ENCODE measurements around the gene GALNT12. TPM values are rescaled to one million over a fixed set of nuclear protein-coding genes. Genes with fewer than 3 reads are reported as not detected.
A peak's percentile ranks its signal among the peaks of the same experiment; 100 is the strongest.

Gene GALNT12
- total RNA-seq, 1 donor from 2014 or later, result 1.7 TPM

DNA sequence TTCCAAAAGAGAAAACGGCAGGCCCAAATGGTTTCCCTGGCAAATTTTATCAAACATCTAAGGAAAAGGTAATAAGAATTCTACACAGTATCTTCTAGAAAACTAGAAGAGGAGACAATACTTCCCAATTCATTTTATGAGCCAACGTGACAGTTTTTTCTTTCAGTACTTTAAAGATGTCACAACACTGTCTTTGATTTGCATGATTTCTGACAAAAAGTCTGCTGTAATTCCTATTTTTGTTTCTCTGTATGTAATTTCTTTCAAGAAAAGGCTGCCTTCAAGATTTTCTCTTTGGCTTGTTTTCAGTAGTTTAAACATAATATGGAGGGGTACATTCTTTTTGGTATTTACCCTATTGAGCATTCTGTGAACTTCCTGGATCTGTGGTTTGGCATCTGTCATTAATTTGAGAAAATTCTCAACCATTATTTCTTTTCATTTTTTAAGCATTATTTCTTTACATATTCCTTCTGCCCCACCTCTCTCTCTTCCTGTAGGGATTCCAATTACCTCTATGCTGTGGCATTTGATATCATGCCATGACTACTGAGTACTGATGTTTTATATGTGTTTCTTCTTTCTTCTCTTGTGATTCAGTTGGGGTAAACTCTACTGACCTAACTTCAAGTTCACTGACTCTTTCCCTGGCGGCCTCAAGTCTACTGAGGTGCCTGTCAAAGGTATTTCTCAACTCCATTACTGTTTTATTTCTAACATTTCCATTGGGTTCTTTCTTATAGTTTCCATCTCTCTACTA is 43.3 kb upstream of the GALNT12 start:
- peaks cover 17% of the 10 kb centered on the region for H3K36me3 Mint-ChIP-seq (ENCODE audit: low read depth, unreplicated experiment)
- H3K9me3 Mint-ChIP-seq (ENCODE audit: unreplicated experiment), result peaks cover 6% of the 10 kb centered on the region
- no peak overlapping the region for H3K9ac ChIP-seq (ENCODE audit: low read length)
- DNase-seq (ENCODE audit: low read depth) (peak; percentile 3), FAIRE-seq (no peak)
- H3K9me3 ChIP-seq (ENCODE audit: insufficient read depth, low read depth, low read length), result no peaks in the 10 kb centered on the region
- H2AFZ ChIP-seq (ENCODE audit: low read depth, low read length), result no peak overlapping the region
- no peaks in the 10 kb centered on the region for H3K79me2 ChIP-seq (ENCODE audit: insufficient read depth, low read length)
- no peak overlapping the region for H3K4me2 ChIP-seq (ENCODE audit: low read length)
- H3K4me3 Mint-ChIP-seq (ENCODE audit: unreplicated experiment), result no peak overlapping the region
- H4K20me1 ChIP-seq (ENCODE audit: insufficient read depth, low read length), result no peaks in the 10 kb centered on the region
- H3K27me3 Mint-ChIP-seq (ENCODE audit: low read depth, unreplicated experiment), result no peaks in the 10 kb centered on the region
- H3K27me3 ChIP-seq (ENCODE audit: insufficient read depth, low read length), result no peaks in the 10 kb centered on the region
- no peak overlapping the region for H3K4me3 ChIP-seq (ENCODE audit: insufficient read depth, low read depth, low read length)
- H3K36me3 ChIP-seq (ENCODE audit: insufficient read depth, low read length), result no peaks in the 10 kb centered on the region
- H3K27ac Mint-ChIP-seq (ENCODE audit: unreplicated experiment), result no peak overlapping the region
- TF ChIP-seq, protein P1, sequence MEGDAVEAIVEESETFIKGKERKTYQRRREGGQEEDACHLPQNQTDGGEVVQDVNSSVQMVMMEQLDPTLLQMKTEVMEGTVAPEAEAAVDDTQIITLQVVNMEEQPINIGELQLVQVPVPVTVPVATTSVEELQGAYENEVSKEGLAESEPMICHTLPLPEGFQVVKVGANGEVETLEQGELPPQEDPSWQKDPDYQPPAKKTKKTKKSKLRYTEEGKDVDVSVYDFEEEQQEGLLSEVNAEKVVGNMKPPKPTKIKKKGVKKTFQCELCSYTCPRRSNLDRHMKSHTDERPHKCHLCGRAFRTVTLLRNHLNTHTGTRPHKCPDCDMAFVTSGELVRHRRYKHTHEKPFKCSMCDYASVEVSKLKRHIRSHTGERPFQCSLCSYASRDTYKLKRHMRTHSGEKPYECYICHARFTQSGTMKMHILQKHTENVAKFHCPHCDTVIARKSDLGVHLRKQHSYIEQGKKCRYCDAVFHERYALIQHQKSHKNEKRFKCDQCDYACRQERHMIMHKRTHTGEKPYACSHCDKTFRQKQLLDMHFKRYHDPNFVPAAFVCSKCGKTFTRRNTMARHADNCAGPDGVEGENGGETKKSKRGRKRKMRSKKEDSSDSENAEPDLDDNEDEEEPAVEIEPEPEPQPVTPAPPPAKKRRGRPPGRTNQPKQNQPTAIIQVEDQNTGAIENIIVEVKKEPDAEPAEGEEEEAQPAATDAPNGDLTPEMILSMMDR (IDR thresholded peaks at IDR 0.05; ENCODE audit: insufficient read depth, low read depth, low read length), result no peak
- no peak for TF ChIP-seq EZH2 (IDR thresholded peaks at IDR 0.05; ENCODE audit: insufficient read depth, low read length)
- H3K4me1 ChIP-seq (ENCODE audit: insufficient read depth, low read length), result no peaks in the 10 kb centered on the region
- H3K27ac ChIP-seq (ENCODE audit: low read depth, low read length), result no peak overlapping the region
- no peaks in the 10 kb centered on the region for H3K4me1 Mint-ChIP-seq (ENCODE audit: low read depth, unreplicated experiment)

DNA sequence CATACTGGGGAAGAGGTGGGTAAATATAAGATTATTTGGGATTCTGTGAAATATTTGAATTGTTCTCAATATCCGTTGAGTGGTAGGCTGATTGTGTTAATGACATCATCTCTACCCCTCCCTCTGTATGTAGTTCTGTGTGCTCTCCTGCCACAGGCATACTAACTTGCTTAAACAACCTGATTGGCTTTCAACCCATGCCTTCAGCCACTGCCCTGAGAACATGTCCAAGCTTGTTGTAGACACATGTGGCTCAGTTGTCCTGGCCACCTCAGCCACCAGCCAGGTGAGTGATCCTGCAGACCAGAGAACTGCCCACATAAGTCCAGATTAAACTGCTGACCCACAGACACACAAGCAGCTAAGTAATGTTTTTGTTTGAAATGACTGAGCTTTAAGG is 42.2 kb upstream of the GALNT12 start:
- H3K4me3 ChIP-seq (ENCODE audit: insufficient read depth, low read depth, low read length), result no peak overlapping the region
- H3K79me2 ChIP-seq (ENCODE audit: insufficient read depth, low read length), result no peaks in the 10 kb centered on the region
- no peak overlapping the region for H3K27ac ChIP-seq (ENCODE audit: low read depth, low read length)
- Mint-ChIP-seq H3K27ac (ENCODE audit: unreplicated experiment) (no peak overlapping the region), H3K27me3 (ENCODE audit: low read depth, unreplicated experiment) (no peaks in the 10 kb centered on the region), H3K4me1 (ENCODE audit: low read depth, unreplicated experiment) (no peaks in the 10 kb centered on the region), H3K36me3 (ENCODE audit: low read depth, unreplicated experiment) (peaks cover 22% of the 10 kb centered on the region), H3K9me3 (ENCODE audit: unreplicated experiment) (peaks cover 5% of the 10 kb centered on the region), H3K4me3 (ENCODE audit: unreplicated experiment) (no peak overlapping the region)
- H3K27me3 ChIP-seq (ENCODE audit: insufficient read depth, low read length), result no peaks in the 10 kb centered on the region
- FAIRE-seq, result no peak
- no peak for TF ChIP-seq EZH2 (IDR thresholded peaks at IDR 0.05; ENCODE audit: insufficient read depth, low read length)
- TF ChIP-seq, protein P1 (IDR thresholded peaks at IDR 0.05; ENCODE audit: insufficient read depth, low read depth, low read length), result no peak
- H3K4me2 ChIP-seq (ENCODE audit: low read length), result no peak overlapping the region
- H3K4me1 ChIP-seq (ENCODE audit: insufficient read depth, low read length), result no peaks in the 10 kb centered on the region
- no peaks in the 10 kb centered on the region for H3K36me3 ChIP-seq (ENCODE audit: insufficient read depth, low read length)
- no peaks in the 10 kb centered on the region for H3K9me3 ChIP-seq (ENCODE audit: insufficient read depth, low read depth, low read length)
- H2AFZ ChIP-seq (ENCODE audit: low read depth, low read length), result no peak overlapping the region
- no peaks in the 10 kb centered on the region for H4K20me1 ChIP-seq (ENCODE audit: insufficient read depth, low read length)
- DNase-seq (ENCODE audit: low read depth), result no peak
- H3K9ac ChIP-seq (ENCODE audit: low read length), result no peak overlapping the region

DNA sequence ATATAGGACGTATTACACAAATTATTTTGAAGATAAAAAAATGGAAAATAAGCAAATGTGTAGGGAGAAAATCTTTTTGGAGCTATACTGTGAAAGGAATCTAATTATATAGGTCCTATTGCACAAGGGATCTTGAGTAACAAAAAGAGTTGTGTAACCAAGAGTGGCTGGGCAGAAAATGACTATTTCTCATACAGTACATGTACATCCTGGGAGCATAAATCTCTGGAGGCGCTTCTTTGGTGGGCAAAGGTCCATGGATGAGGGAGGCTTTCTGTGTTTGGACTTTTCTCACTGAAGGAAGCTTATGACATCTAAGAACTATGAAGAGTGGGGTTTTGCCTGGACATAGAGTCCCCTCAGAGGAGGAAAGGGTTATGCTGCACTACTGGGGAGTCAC is 40.9 kb upstream of the GALNT12 start:
- H3K36me3 ChIP-seq (ENCODE audit: insufficient read depth, low read length), result no peaks in the 10 kb centered on the region
- no peaks in the 10 kb centered on the region for H3K4me1 Mint-ChIP-seq (ENCODE audit: low read depth, unreplicated experiment)
- no peak overlapping the region for H3K4me3 Mint-ChIP-seq (ENCODE audit: unreplicated experiment)
- H3K4me2 ChIP-seq (ENCODE audit: low read length), result no peak overlapping the region
- no peaks in the 10 kb centered on the region for H3K4me1 ChIP-seq (ENCODE audit: insufficient read depth, low read length)
- H4K20me1 ChIP-seq (ENCODE audit: insufficient read depth, low read length), result no peaks in the 10 kb centered on the region
- H3K9me3 Mint-ChIP-seq (ENCODE audit: unreplicated experiment), result peaks cover 4% of the 10 kb centered on the region
- TF ChIP-seq, protein P1 (IDR thresholded peaks at IDR 0.05; ENCODE audit: insufficient read depth, low read depth, low read length), result no peak
- TF ChIP-seq EZH2 (IDR thresholded peaks at IDR 0.05; ENCODE audit: insufficient read depth, low read length), result no peak
- H3K27ac Mint-ChIP-seq (ENCODE audit: unreplicated experiment), result no peak overlapping the region
- H3K36me3 Mint-ChIP-seq (ENCODE audit: low read depth, unreplicated experiment), result peaks cover 26% of the 10 kb centered on the region
- DNase-seq (ENCODE audit: low read depth), result no peak
- H3K79me2 ChIP-seq (ENCODE audit: insufficient read depth, low read length), result no peaks in the 10 kb centered on the region
- H3K4me3 ChIP-seq (ENCODE audit: insufficient read depth, low read depth, low read length), result no peak overlapping the region
- no peaks in the 10 kb centered on the region for H3K27me3 ChIP-seq (ENCODE audit: insufficient read depth, low read length)
- no peak overlapping the region for H2AFZ ChIP-seq (ENCODE audit: low read depth, low read length)
- H3K9me3 ChIP-seq (ENCODE audit: insufficient read depth, low read depth, low read length), result no peaks in the 10 kb centered on the region
- no peak for FAIRE-seq
- no peak overlapping the region for H3K9ac ChIP-seq (ENCODE audit: low read length)
- H3K27ac ChIP-seq (ENCODE audit: low read depth, low read length), result no peak overlapping the region
- H3K27me3 Mint-ChIP-seq (ENCODE audit: low read depth, unreplicated experiment), result no peaks in the 10 kb centered on the region
